Gastrocnemius medialis (tissue), 4 donors: ENCODE data around the gene TUBB3. TPM values are rescaled to one million over a fixed set of nuclear protein-coding genes. Genes with fewer than 3 reads are reported as not detected.

Experiments
- ATAC-seq, 2 donors: fragments of 150-250 bp; one replicate each; pipeline ENCODE4 v1.9.1; 2016
- DNase-seq, 2 donors: peaks; one replicate each; pipeline ENCODE4 v3.0.0-alpha.2; 2019
- H3K27ac ChIP-seq, 4 donors: fragments of 200-600 bp; sonication (generic); 1 replicate in 1 of 4; 2 replicates in 3 of 4; pipeline ENCODE4 v1.5.1; 2016 to 2018; ENCODE audit warnings: mild to moderate bottlenecking in 2 of 4, moderate library complexity in 1 of 4
- H3K27me3 ChIP-seq, 3 donors: fragments of 200-600 bp; sonication (generic) in 2 of 3; 1 replicate in 1 of 3; 2 replicates in 2 of 3; pipeline versions ENCODE4 v1.5.1 to v1.6.0; 2016 to 2019; ENCODE audit warnings: mild to moderate bottlenecking in 1 of 3, moderate library complexity in 1 of 3
- H3K36me3 ChIP-seq, 2 donors: fragments of 200-600 bp; sonication (generic) in 1 of 2; one replicate each; pipeline ENCODE4 v1.5.1; 2017 to 2018
- H3K4me1 ChIP-seq, 2 donors: fragments of 200-600 bp; sonication (generic) in 1 of 2; one replicate each; pipeline ENCODE4 v1.5.1; 2016 to 2017; ENCODE audit warnings: mild to moderate bottlenecking in 2 of 2
- H3K4me3 ChIP-seq, 4 donors: fragments of 200-600 bp; sonication (generic) in 3 of 4; 1 replicate in 1 of 4; 2 replicates in 3 of 4; pipeline ENCODE4 v1.5.1; 2016 to 2019; ENCODE audit warnings: mild to moderate bottlenecking in 2 of 4
- H3K9me3 ChIP-seq, 3 donors: fragments of 200-600 bp; sonication (generic) in 2 of 3; 1 replicate in 1 of 3; 2 replicates in 2 of 3; pipeline ENCODE4 v1.5.1; 2016 to 2019
- POLR2A ChIP-seq, 2 donors: fragments of 450-650 bp; IDR thresholded peaks; one replicate each; pipeline ENCODE4 v1.6.1; 2017; ENCODE audit warnings: antibody characterized with exemption in 2 of 2, mild to moderate bottlenecking in 2 of 2, moderate library complexity in 2 of 2
- in situ Hi-C, 4 donors: fragments of 200-750 bp; cut with MboI; loops; one replicate each; pipeline versions ENCODE4 v1.15.0 to v1.8.0; 2017; ENCODE audit warnings: low sequenced_read_pairs in 4 of 4
- intact Hi-C: fragments of 100-400 bp; cut with DNase I; formaldehyde crosslinking; loops from one replicate; pipeline ENCODE4 v1.15.1; 2023; ENCODE audit warnings: low total_unique reads
- total RNA-seq, 4 donors: library from RNA; depleted of rRNA; stranded (reverse); fragments of >200 nt; gene quantifications; one replicate each; pipeline versions ENCODE4 v1.1.0 to v1.2.3, GENCODE V29; 2016
- TF ChIP-seq, protein P1 (sequence below), 5 experiments: fragments of 450-650 bp in 3 of 5; fragments of 200-600 bp in 2 of 5; sonication (generic) in 2 of 5; IDR thresholded peaks in 4 of 5; conservative IDR thresholded peaks in 1 of 5; 1 replicate in 4 of 5; 2 replicates in 1 of 5; pipeline ENCODE4 v1.5.1; 2016 to 2019; ENCODE audit warnings: antibody characterized with exemption in 5 of 5, mild to moderate bottlenecking in 3 of 5, moderate library complexity in 3 of 5

Gene TUBB3
- total RNA-seq, 4 donors from 2014 or later, result 1.1 TPM; not detected in 3

DNA sequence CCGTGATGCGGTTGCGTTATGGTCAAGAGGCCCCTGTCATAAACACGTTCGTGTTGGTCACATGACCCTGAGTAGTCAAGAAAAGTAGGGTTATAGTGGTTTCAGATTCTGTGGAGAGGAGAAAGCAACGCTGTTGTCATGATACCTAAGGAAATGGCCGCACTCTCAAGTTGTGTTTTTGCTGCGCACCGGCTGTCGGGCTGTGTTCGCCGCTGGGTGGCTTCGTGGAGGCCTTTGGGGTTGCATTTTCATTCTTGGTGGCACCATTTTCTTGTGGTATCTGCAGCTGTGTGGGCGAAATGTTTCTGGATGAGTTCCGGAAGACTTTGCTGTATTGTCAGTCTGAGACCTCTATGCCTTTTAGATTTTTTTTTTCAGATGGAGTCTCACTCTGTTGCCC lies 60.4 kb downstream of the TUBB3 start:
- intact Hi-C loops, result no loop called here
- in situ Hi-C loops, result no loop called here
- Histone ChIP-seq H3K9me3 (no peaks in the 10 kb centered on the region), H3K27me3 (no peaks in the 10 kb centered on the region), H3K4me3 (no peak overlapping the region), H3K36me3 (peaks cover 2 to 63% of the 10 kb centered on the region in 2 donors), H3K4me1 (peaks cover 10 to 17% of the 10 kb centered on the region in 2 donors), H3K27ac (peak overlapping the region in 3 of 4 donors; percentile 54 to 78 (median 70))
- no peak for DNase-seq
- TF ChIP-seq POLR2A (IDR thresholded peaks at IDR 0.05), result no peak
- TF ChIP-seq, protein P1, sequence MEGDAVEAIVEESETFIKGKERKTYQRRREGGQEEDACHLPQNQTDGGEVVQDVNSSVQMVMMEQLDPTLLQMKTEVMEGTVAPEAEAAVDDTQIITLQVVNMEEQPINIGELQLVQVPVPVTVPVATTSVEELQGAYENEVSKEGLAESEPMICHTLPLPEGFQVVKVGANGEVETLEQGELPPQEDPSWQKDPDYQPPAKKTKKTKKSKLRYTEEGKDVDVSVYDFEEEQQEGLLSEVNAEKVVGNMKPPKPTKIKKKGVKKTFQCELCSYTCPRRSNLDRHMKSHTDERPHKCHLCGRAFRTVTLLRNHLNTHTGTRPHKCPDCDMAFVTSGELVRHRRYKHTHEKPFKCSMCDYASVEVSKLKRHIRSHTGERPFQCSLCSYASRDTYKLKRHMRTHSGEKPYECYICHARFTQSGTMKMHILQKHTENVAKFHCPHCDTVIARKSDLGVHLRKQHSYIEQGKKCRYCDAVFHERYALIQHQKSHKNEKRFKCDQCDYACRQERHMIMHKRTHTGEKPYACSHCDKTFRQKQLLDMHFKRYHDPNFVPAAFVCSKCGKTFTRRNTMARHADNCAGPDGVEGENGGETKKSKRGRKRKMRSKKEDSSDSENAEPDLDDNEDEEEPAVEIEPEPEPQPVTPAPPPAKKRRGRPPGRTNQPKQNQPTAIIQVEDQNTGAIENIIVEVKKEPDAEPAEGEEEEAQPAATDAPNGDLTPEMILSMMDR (IDR thresholded peaks at IDR 0.05 in 4 of 5, conservative IDR thresholded peaks at IDR 0.05 in 1 of 5), result no peak
- no peak for ATAC-seq

DNA sequence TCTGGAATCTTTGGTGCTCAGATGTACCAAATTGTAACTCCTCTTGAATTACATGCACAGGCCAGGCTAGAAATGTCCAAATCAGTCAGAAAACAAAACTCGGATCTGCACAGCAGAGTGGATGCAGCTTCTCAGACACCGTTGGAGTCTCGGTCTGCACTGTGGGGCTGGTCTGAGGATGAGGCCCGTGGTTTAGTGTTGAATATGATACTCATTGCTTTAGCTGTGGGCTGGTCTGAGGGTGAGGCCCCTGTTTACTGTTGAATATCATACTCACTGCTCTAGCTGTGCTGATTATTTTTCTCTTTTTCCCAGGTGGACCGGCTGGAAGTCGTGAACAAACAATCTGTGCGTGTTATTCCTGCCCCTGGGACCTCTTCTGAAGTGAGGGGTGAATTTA lies 61.1 kb downstream of the TUBB3 start:
- TF ChIP-seq POLR2A (IDR thresholded peaks at IDR 0.05), result no peak
- TF ChIP-seq, protein P1 (IDR thresholded peaks at IDR 0.05 in 4 of 5, conservative IDR thresholded peaks at IDR 0.05 in 1 of 5), result no peak

DNA sequence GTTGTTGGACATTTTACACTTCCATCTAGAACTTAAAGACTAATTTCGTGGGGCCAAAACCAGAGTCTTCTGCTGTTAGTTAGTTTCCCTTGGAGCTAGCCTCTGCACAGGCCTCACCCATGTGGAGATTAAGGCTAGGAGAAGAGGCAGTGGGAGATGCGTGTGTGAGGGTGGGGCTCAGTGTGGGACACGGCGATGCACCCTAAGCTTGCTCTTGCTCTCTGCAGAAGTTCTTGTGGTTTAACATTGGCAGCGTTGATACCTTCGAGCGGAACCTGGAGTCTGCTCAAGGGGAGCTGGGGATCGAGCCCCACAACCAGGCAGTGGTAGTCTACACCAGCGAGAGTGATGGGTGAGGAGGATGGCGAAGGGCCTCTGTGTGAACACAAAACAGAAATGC lies 62.1 kb downstream of the TUBB3 start:
- intact Hi-C loops, result no loop called here
- TF ChIP-seq POLR2A (IDR thresholded peaks at IDR 0.05), result no peak
- TF ChIP-seq, protein P1 (IDR thresholded peaks at IDR 0.05 in 4 of 5, conservative IDR thresholded peaks at IDR 0.05 in 1 of 5), result no peak
- no peaks in the 10 kb centered on the region for H3K27me3 ChIP-seq
- no peak overlapping the region for H3K27ac ChIP-seq
- H3K36me3 ChIP-seq, result peaks cover 2 to 49% of the 10 kb centered on the region in 2 donors
- H3K4me1 ChIP-seq, result peaks cover 10 to 17% of the 10 kb centered on the region in 2 donors
- DNase-seq (no peak), ATAC-seq (no peak)
- in situ Hi-C loops, result no loop called here
- H3K9me3 ChIP-seq, result no peaks in the 10 kb centered on the region
- H3K4me3 ChIP-seq, result no peak overlapping the region

More for the DNA sequence above, 61.1 kb downstream of the TUBB3 start:
- in situ Hi-C loops (no loop called here), intact Hi-C loops (no loop called here)
- ATAC-seq, result no peak
- Histone ChIP-seq H3K27ac (peak overlapping the region in 1 of 4 donors; percentile 78), H3K27me3 (no peaks in the 10 kb centered on the region), H3K4me1 (peaks cover 10 to 17% of the 10 kb centered on the region in 2 donors), H3K4me3 (no peak overlapping the region), H3K36me3 (peaks cover 2 to 59% of the 10 kb centered on the region in 2 donors), H3K9me3 (no peaks in the 10 kb centered on the region)
- DNase-seq, result no peak

Other genes starting within 250 kb of the TUBB3 start
- gene CDK10, start 236.7 kb upstream of the TUBB3 start, total RNA-seq, result 10 to 100 TPM; 16.9 to 26.1 (median 19.7) TPM
- gene SPATA2L, start 221.6 kb upstream of the TUBB3 start, total RNA-seq, result 1 to 10 TPM; 1.3 to 7.5 (median 3.2) TPM
- 1 to 10 TPM; 2.3 to 9.4 (median 3.4) TPM for gene VPS9D1, start 202.4 kb upstream of the TUBB3 start, total RNA-seq
- 10 to 100 TPM; 11.1 to 13.6 (median 11.5) TPM for gene ZNF276, start 201.8 kb upstream of the TUBB3 start, total RNA-seq
- gene FANCA, start 106.7 kb upstream of the TUBB3 start, total RNA-seq, result 1 to 10 TPM in 3 of 4 donors, under 1 TPM in 1; 0.53 to 3.5 (median 1.3) TPM
- 1 to 10 TPM in 1 of 4 donors, under 1 TPM in 1, not detected in 2; 0.49 to 1.6 TPM for gene SPIRE2, start 94.9 kb upstream of the TUBB3 start, total RNA-seq
- 100 to 1,000 TPM in 1 of 4 donors, 10 to 100 TPM in 3; 68.9 to 110 (median 85.7) TPM for gene TCF25, start 49.8 kb upstream of the TUBB3 start, total RNA-seq
- 1 to 10 TPM in 2 of 4 donors, under 1 TPM in 2; 0.33 to 1.8 (median 0.92) TPM for gene MC1R, start 4.5 kb upstream of the TUBB3 start, total RNA-seq
- gene DEF8, start 25.4 kb downstream of the TUBB3 start, total RNA-seq, result 100 to 1,000 TPM in 1 of 4 donors, 10 to 100 TPM in 3; 33.1 to 112 (median 51.4) TPM
- 10 to 100 TPM in 3 of 4 donors, 1 to 10 TPM in 1; 9.3 to 25.9 (median 23.7) TPM for gene DBNDD1, start 96.1 kb downstream of the TUBB3 start, total RNA-seq
- gene PRDM7, start 154.0 kb downstream of the TUBB3 start, total RNA-seq, result not detected